Breast epithelium (tissue), 3 donors: ENCODE data around the gene PDK2.

Experiments used
- POLR2A ChIP-seq: fragments of 450-650 bp; IDR thresholded peaks from one replicate; pipeline ENCODE4 v1.6.1; 2016; ENCODE audit warnings: antibody characterized with exemption, mild to moderate bottlenecking, moderate library complexity
- TF ChIP-seq, protein P1 (sequence below), 3 donors: fragments of 450-650 bp; IDR thresholded peaks; one replicate each; pipeline ENCODE4 v1.5.1; 2016 to 2017; ENCODE audit warnings: antibody characterized with exemption in 3 of 3, mild to moderate bottlenecking in 3 of 3, moderate library complexity in 3 of 3

DNA sequence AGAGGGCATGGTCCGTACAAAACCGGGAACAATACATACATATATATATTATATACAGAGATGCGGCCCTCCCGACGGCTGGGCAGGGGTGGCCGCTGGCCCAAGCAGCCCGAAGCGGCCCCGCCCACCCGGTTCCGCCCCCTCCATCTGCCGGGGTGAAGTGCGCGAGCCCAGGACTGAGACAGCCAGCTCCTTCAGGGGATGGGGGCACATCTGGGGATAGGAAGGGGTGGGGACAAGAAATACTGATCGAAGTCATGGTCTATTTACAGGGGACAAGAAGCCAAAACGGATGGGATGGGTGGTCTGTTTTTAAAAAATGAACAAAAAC lies 38.6 kb downstream of the PDK2 start:
- TF ChIP-seq, protein P1, sequence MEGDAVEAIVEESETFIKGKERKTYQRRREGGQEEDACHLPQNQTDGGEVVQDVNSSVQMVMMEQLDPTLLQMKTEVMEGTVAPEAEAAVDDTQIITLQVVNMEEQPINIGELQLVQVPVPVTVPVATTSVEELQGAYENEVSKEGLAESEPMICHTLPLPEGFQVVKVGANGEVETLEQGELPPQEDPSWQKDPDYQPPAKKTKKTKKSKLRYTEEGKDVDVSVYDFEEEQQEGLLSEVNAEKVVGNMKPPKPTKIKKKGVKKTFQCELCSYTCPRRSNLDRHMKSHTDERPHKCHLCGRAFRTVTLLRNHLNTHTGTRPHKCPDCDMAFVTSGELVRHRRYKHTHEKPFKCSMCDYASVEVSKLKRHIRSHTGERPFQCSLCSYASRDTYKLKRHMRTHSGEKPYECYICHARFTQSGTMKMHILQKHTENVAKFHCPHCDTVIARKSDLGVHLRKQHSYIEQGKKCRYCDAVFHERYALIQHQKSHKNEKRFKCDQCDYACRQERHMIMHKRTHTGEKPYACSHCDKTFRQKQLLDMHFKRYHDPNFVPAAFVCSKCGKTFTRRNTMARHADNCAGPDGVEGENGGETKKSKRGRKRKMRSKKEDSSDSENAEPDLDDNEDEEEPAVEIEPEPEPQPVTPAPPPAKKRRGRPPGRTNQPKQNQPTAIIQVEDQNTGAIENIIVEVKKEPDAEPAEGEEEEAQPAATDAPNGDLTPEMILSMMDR (IDR thresholded peaks at IDR 0.05), result no peak
- TF ChIP-seq POLR2A, result no peak
